HG02885 (cell line): ENCODE results near the gene CNNM4.
"Not testable (repeated sequence)": the region's sequence is repeated elsewhere in the genome, so short reads cannot be mapped to it uniquely, and the experiment has no call there.

Experiments used
- ATAC-seq: cut with Tn5 transposase; IDR thresholded peaks from one replicate; pipeline ENCODE4 v1.9.1; 2021; ENCODE audit warnings: mild to moderate bottlenecking; ENCODE audit not compliant: unreplicated experiment, poor library complexity

Gene CNNM4

GRCh38 chr2:96788442-96789244 is 27.9 kb downstream of the CNNM4 start:
- no peak for ATAC-seq

GRCh38 chr2:96789245-96789617 is 28.5 kb downstream of the CNNM4 start:
- ATAC-seq = no peak

GRCh38 chr2:96792772-96793749 is 32.4 kb downstream of the CNNM4 start:
- no peak for ATAC-seq

GRCh38 chr2:96795076-96795475 is 34.4 kb downstream of the CNNM4 start:
- ATAC-seq = no peak

GRCh38 chr2:96796497-96796896 is 35.8 kb downstream of the CNNM4 start:
- not testable (repeated sequence) for ATAC-seq

GRCh38 chr2:96797066-96797625 is 36.4 kb downstream of the CNNM4 start:
- ATAC-seq = no peak

GRCh38 chr2:96798733-96799622 is 38.3 kb downstream of the CNNM4 start:
- no peak for ATAC-seq

- no peak for ATAC-seq
Measured at GRCh38 chr2:96799623-96799935, 38.9 kb downstream of the CNNM4 start.

- ATAC-seq = peak; percentile 21
Measured at GRCh38 chr2:96800061-96801004, 39.6 kb downstream of the CNNM4 start.

GRCh38 chr2:96801005-96801785 is 40.5 kb downstream of the CNNM4 start:
- ATAC-seq = peak; percentile 88

GRCh38 chr2:96801786-96802595 is 41.3 kb downstream of the CNNM4 start:
- ATAC-seq = peak; percentile 53

- ATAC-seq = no peak
Measured at GRCh38 chr2:96802721-96803120, 42.0 kb downstream of the CNNM4 start.

GRCh38 chr2:96804986-96805385 is 44.3 kb downstream of the CNNM4 start:
- ATAC-seq = no peak

GRCh38 chr2:96805946-96806345 is 45.2 kb downstream of the CNNM4 start:
- ATAC-seq = not testable (repeated sequence)

GRCh38 chr2:96806468-96807126 is 45.9 kb downstream of the CNNM4 start:
- no peak for ATAC-seq

- no peak for ATAC-seq
Measured at GRCh38 chr2:96807127-96807471, 46.4 kb downstream of the CNNM4 start.
